HPDE6-E6E7 (cell line): ENCODE data around the gene ZNF362.
A peak's percentile ranks its signal among the peaks of the same experiment; 100 is the strongest.

Experiments used
- DNase-seq: peaks from one replicate; pipeline ENCODE4 v3.0.0; 2011; ENCODE audit warnings: missing footprints; ENCODE audit errors: extremely low spot score

Gene ZNF362

DNA sequence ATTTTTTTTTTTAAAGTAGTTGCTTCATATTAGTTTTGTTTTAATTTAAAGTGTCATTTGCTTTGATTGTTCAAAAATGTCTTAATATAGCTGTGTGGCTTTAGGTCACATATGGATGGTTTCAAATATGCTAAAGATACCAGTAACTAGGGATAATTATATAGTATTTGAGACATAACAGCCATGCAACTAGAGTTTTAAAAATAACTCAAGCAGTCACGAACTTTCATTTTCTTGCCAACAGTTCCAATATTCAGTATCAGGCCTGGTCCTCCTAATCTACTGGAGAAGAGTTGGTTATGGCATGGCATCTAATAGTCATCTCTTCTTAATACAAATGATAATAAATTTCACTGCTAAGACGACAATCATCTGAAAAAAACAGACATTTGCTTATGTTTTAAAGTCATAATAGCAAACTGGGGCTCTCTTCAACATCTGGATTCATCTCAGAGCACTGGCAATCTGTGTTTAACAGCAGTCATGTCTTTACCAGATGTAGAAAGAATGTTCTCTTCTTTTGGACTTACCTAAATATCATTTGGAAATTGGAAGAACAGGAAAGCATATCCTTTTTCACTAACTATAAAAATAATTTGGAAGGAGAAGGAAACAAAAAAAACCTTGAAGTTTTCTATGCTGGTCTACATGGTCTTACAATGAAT lies 88.7 kb downstream of the ZNF362 start:
- DNase-seq, result no peak

DNA sequence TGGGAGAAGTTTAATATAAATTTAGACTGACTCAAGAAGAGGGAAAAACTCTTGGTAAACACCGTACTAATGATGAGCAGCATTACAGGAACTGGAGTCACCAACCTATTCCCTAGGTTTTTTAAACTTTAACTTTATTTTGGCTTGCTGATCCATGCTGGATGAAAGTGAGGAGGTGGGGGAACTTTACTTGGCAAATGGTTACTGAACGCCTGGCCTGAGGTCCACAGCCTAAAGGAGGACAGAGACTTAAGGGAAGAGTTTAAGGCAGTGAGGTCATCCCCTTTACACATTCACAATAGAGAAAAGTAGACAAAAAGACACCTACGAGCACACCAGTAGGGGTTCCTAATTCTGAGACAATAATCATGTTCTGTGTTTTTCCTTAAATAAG lies 90.2 kb downstream of the ZNF362 start:
- DNase-seq, result no peak

DNA sequence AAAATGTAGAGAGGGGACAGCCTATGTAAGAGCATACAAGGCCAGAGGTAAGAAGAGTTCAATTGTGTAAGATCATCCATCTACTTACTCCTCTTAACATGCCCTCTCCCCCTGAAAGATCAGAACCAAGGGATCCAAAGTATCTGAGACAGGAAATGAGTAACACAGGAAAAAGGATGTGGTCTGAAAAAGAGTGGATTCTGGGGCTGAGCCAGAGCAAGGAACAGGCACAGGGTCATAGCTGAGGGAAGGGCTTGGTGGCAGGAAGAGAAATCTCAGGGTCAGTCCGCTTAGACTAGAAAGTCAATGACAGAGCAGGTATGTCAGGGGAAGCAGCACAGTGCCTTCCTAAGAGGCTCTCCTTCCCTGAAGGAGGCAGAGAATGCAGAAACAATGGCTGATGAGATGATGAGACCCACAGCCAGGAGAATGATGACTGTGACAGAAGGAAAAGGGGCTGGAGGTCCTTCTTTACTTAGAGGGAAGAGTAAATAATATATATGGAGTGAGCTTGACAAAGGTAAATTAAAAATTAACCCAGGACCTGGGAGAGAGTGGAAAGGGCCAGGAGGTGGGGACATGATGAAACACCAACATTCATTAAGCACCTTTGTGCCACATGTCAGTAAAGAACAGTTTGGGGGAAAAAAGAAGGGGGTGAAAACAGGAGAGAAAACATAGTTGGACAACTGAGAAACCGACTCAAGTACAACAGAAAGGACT lies 90.8 kb downstream of the ZNF362 start:
- DNase-seq, result no peak

DNA sequence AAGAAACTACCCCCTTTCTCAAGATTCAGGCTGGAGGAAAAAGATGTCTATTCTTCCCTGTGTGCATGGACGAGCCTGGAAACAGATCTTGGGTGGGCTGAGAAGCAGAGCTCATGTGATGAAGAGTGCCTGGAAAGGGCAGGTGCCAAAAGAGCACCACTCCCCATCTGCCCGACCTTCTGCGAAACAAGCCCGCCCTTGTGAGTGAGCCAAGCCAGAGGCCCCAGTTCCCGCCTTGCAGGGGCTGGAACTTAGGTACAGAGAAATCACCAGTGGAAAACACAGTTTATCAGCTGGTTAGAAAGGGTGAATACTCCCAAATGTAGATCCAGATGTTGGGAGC lies 91.3 kb downstream of the ZNF362 start:
- no peak for DNase-seq

DNA sequence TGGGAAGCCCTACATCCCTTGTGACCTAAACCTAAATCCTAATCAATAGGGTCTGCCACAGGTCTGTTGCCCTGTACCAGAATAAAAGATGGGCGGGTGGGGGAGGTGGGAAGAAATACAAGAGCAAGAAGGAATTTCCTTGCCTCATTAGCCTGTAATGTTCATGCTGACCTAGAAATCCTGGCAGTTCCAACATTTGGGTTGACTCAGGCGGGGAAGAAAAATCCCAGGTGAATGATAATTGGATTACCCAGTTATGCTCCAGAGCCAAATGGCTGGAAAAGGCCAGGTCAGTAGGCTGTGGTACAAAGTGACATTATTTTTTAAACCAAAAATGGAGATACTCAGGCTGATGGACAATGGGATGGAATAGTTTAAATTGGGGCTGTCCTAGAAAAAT lies 91.9 kb downstream of the ZNF362 start:
- DNase-seq, result no peak

DNA sequence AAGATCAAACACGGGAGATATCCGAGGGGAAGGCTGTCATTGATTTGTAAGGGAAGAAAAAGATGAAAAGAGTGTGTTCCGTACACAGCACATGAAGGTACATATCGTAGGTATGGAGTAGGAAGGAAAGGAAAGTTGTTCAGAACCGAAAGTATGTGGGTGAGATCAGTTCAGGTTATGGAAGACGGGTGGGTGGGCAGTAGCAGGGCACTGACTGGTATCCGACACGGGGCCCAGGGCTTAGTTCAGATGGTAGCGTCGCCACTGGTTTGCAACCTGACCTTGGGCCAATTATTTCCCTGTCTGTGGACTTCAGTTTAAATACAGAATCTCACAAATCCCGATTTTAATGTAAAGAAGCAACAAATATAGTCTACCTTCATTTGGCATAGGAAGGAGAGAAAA lies 92.4 kb downstream of the ZNF362 start:
- no peak for DNase-seq

DNA sequence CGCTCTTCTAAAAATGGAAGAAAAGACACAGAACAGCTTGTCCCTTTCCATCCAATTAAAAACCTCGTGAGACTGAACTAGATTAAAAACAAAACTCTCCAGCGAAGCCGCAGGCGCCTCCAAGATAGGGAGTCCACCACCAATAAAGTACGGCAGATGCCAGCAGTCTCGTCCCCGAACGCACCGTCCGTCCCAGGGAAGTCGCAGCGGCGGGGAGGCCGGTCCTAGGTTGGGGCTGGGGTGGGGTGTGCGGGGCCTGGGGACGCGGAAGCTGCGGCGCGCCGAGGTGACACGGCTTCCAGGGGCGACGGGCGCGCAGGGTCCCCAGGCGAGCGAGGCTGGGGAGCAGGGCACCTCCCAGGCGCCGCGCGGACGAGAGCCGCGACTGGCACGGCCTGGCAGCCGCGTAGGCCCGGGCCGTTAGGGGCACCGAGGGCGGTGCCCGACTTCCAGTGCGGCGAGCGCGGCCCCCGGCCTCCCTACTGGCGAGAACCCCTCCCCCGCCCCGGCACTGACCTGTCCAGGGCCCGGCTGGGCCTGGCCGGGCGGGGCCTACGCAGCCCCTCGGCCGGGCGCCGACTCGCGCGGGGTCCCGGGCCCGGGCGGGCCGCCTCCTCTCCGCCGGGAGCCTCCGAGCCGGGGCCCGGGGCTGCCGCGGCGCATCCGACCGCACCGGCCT lies 92.9 kb downstream of the ZNF362 start:
- DNase-seq, result no peak

DNA sequence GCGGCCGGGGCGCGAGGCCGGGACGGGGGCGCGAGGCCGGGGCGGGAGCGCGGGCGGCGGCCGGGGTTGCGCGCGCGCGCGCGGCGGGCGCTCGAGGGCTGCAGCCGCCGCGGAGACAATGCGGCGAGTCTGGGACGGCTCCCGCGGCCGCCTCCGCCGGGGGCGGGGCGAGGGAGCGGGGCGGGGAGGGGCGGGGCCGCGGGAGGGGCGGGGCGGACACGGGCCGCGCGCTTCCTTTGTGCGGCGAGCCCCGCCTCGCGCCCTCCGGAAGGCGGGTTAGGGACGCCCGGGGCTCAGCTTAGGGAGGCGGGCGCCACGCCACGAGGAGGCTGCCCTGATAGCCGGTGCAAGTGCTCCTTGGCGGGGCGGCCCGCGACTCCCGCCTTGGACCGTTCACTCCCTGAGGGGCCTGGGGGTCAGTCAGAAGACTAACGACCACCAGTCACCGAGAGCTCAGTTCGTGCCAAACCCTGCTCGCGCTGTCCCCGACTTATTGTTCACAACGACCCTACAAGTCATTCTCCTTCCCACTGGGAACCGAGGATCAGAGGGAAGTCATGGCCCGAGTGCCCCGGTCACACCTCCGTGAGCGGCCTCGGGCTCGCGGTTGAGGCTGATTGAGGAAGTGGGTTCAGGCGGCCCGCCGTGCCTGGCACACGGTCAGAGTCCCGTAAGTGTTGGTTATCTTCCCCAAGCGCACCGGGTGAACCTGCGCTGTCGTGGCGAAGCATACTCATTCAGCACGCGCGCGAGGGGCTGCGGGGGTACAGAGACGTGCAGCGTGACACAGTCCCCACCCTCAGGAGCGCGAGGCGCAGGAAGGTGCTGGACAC lies 93.7 kb downstream of the ZNF362 start:
- DNase-seq, result peak; percentile 72
